Parathyroid adenoma (tissue), 2 donors: ENCODE data around the gene ARSB.

Experiments
- H2AFZ ChIP-seq: fragments of 300-600 bp; sonication (generic); one replicate; pipeline ENCODE4 v1.7.0; 2017; ENCODE audit warnings: antibody characterized with exemption, mild to moderate bottlenecking
- H3K27ac ChIP-seq: fragments of 300-600 bp; sonication (generic); one replicate; pipeline ENCODE4 v1.7.0; 2017
- H3K27me3 ChIP-seq: fragments of 300-600 bp; sonication (generic); one replicate; pipeline ENCODE4 v1.7.0; 2017; ENCODE audit warnings: low read length; ENCODE audit not compliant: control insufficient read depth, insufficient read depth
- H3K36me3 ChIP-seq: fragments of 300-600 bp; sonication (generic); one replicate; pipeline ENCODE4 v1.7.0; 2017; ENCODE audit warnings: low read length; ENCODE audit not compliant: control insufficient read depth, insufficient read depth
- H3K4me1 ChIP-seq: fragments of 300-600 bp; sonication (generic); one replicate; pipeline ENCODE4 v1.7.0; 2017; ENCODE audit warnings: control low read depth
- H3K4me2 ChIP-seq: fragments of 300-600 bp; sonication (generic); one replicate; pipeline ENCODE4 v1.7.0; 2017; ENCODE audit warnings: low read length
- H3K4me3 ChIP-seq: fragments of 300-600 bp; sonication (generic); one replicate; pipeline ENCODE4 v1.7.0; 2017; ENCODE audit warnings: low read depth, low read length
- H3K79me2 ChIP-seq: fragments of 300-600 bp; sonication (generic); one replicate; pipeline ENCODE4 v1.7.0; 2017; ENCODE audit warnings: control low read depth
- H3K9ac ChIP-seq: fragments of 300-600 bp; sonication (generic); one replicate; pipeline ENCODE4 v1.7.0; 2017; ENCODE audit warnings: mild to moderate bottlenecking
- H3K9me3 ChIP-seq: fragments of 300-600 bp; sonication (generic); one replicate; pipeline ENCODE4 v1.7.0; 2017; ENCODE audit warnings: low read length; ENCODE audit not compliant: control insufficient read depth
- TF ChIP-seq, protein P1 (sequence below): fragments of 300-600 bp; sonication (generic); IDR thresholded peaks from one replicate; pipeline ENCODE4 v1.7.0; 2017; ENCODE audit warnings: antibody characterized with exemption, mild to moderate bottlenecking
- donor health status: primary hyperparathyroidism.

ARSB gene

GRCh38 chr5:78803941-78804340 is 181.2 kb downstream of the ARSB start:
- H3K27ac ChIP-seq: no peak overlapping the region

GRCh38 chr5:78803353-78803752 is 181.8 kb downstream of the ARSB start:
- H3K4me2 ChIP-seq: no peak overlapping the region
- H3K27ac ChIP-seq: no peak overlapping the region
- H3K36me3 ChIP-seq: no peaks in the 10 kb centered on the region
- no peak overlapping the region for H2AFZ ChIP-seq
- no peaks in the 10 kb centered on the region for H3K79me2 ChIP-seq
- no peak overlapping the region for H3K4me3 ChIP-seq
- no peaks in the 10 kb centered on the region for H3K9me3 ChIP-seq
- no peaks in the 10 kb centered on the region for H3K4me1 ChIP-seq
- H3K27me3 ChIP-seq: no peaks in the 10 kb centered on the region
- TF ChIP-seq, protein P1, sequence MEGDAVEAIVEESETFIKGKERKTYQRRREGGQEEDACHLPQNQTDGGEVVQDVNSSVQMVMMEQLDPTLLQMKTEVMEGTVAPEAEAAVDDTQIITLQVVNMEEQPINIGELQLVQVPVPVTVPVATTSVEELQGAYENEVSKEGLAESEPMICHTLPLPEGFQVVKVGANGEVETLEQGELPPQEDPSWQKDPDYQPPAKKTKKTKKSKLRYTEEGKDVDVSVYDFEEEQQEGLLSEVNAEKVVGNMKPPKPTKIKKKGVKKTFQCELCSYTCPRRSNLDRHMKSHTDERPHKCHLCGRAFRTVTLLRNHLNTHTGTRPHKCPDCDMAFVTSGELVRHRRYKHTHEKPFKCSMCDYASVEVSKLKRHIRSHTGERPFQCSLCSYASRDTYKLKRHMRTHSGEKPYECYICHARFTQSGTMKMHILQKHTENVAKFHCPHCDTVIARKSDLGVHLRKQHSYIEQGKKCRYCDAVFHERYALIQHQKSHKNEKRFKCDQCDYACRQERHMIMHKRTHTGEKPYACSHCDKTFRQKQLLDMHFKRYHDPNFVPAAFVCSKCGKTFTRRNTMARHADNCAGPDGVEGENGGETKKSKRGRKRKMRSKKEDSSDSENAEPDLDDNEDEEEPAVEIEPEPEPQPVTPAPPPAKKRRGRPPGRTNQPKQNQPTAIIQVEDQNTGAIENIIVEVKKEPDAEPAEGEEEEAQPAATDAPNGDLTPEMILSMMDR: no peak
- H3K9ac ChIP-seq: no peak overlapping the region

More at GRCh38 chr5:78803941-78804340, 181.2 kb downstream of the ARSB start:
- H3K27me3 ChIP-seq: no peaks in the 10 kb centered on the region
- no peak overlapping the region for H3K4me3 ChIP-seq
- H2AFZ ChIP-seq: no peak overlapping the region
- H3K9me3 ChIP-seq: no peaks in the 10 kb centered on the region
- no peaks in the 10 kb centered on the region for H3K36me3 ChIP-seq
- no peak overlapping the region for H3K4me2 ChIP-seq
- no peaks in the 10 kb centered on the region for H3K4me1 ChIP-seq
- TF ChIP-seq, protein P1: no peak
- no peak overlapping the region for H3K9ac ChIP-seq
- no peaks in the 10 kb centered on the region for H3K79me2 ChIP-seq

GRCh38 chr5:78801413-78801812 is 183.7 kb downstream of the ARSB start:
- Histone ChIP-seq H3K4me3 (no peak overlapping the region), H3K27me3 (no peaks in the 10 kb centered on the region), H3K36me3 (no peaks in the 10 kb centered on the region), H2AFZ (no peak overlapping the region), H3K4me2 (no peak overlapping the region), H3K9me3 (no peaks in the 10 kb centered on the region), H3K9ac (no peak overlapping the region), H3K27ac (no peak overlapping the region), H3K4me1 (no peaks in the 10 kb centered on the region), H3K79me2 (no peaks in the 10 kb centered on the region)
- TF ChIP-seq, protein P1: no peak

- no peak overlapping the region for H3K27ac ChIP-seq
- H3K27me3 ChIP-seq: no peaks in the 10 kb centered on the region
- H3K36me3 ChIP-seq: no peaks in the 10 kb centered on the region
- H3K9me3 ChIP-seq: no peaks in the 10 kb centered on the region
- no peak overlapping the region for H3K4me3 ChIP-seq
- H3K4me2 ChIP-seq: no peak overlapping the region
- no peak overlapping the region for H3K9ac ChIP-seq
- no peaks in the 10 kb centered on the region for H3K4me1 ChIP-seq
- TF ChIP-seq, protein P1: no peak
- H2AFZ ChIP-seq: no peak overlapping the region
- H3K79me2 ChIP-seq: no peaks in the 10 kb centered on the region
Observed at GRCh38 chr5:78799266-78800017, 185.7 kb downstream of the ARSB start.

DNA sequence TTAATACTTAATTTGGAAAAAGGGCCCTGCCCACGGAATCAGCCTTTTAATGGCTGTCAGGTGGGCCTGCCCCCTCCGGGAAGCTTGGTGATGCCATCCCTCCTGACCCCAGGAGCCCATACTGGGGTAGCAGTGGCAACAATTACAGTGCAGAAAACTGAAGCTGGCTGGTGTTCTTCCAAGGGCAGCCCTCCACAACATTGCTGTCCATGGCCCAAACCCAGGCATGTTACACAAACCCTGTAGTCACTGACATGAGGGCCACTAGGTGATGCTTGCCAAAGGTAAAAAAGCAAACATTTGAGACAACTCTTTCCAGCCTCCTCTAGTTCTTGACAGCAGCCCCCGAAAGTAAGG is 186.5 kb downstream of the ARSB start:
- no peaks in the 10 kb centered on the region for H3K9me3 ChIP-seq
- TF ChIP-seq, protein P1: no peak
- H3K9ac ChIP-seq: no peak overlapping the region
- no peaks in the 10 kb centered on the region for H3K4me1 ChIP-seq
- no peaks in the 10 kb centered on the region for H3K27me3 ChIP-seq
- no peaks in the 10 kb centered on the region for H3K79me2 ChIP-seq
- no peak overlapping the region for H3K4me3 ChIP-seq
- no peak overlapping the region for H2AFZ ChIP-seq
- H3K27ac ChIP-seq: no peak overlapping the region
- H3K4me2 ChIP-seq: no peak overlapping the region
- H3K36me3 ChIP-seq: no peaks in the 10 kb centered on the region
